ENCODE results near the gene TNFAIP8. TPM values are rescaled to one million over a fixed set of nuclear protein-coding genes. Genes with fewer than 3 reads are reported as not detected.

TNFAIP8 gene
- total RNA-seq, 1 donor from 2014 or later = 29.6 TPM

- DNase-seq (ENCODE audit: low spot score) = no peak
Measured at GRCh38 chr5:119346394-119346793, 9.4 kb upstream of the TNFAIP8 start.

GRCh38 chr5:119347574-119347973 lies 8.2 kb upstream of the TNFAIP8 start:
- no peak for DNase-seq (ENCODE audit: low spot score)

- no peak for DNase-seq (ENCODE audit: low spot score)
Measured at GRCh38 chr5:119347991-119348390, 7.8 kb upstream of the TNFAIP8 start.

GRCh38 chr5:119353213-119353612 lies 2.6 kb upstream of the TNFAIP8 start:
- DNase-seq (ENCODE audit: low spot score) = no peak

- DNase-seq (ENCODE audit: low spot score) = no peak
Measured at GRCh38 chr5:119353686-119354366, 2.0 kb upstream of the TNFAIP8 start.

- no peak for DNase-seq (ENCODE audit: low spot score)
Measured at GRCh38 chr5:119354537-119355243, 1.1 kb upstream of the TNFAIP8 start.

GRCh38 chr5:119355244-119355638 lies 578 bp upstream of the TNFAIP8 start:
- no peak for DNase-seq (ENCODE audit: low spot score)

GRCh38 chr5:119356612-119357188 lies 881 bp downstream of the TNFAIP8 start:
- no peak for DNase-seq (ENCODE audit: low spot score)

- no peak for DNase-seq (ENCODE audit: low spot score)
Measured at GRCh38 chr5:119357270-119357669, 1.5 kb downstream of the TNFAIP8 start.

GRCh38 chr5:119357808-119358529 lies 2.1 kb downstream of the TNFAIP8 start:
- DNase-seq (ENCODE audit: low spot score) = no peak

GRCh38 chr5:119358530-119358900 lies 2.7 kb downstream of the TNFAIP8 start:
- DNase-seq (ENCODE audit: low spot score) = no peak

- DNase-seq (ENCODE audit: low spot score) = no peak
Measured at GRCh38 chr5:119358901-119359603, 3.2 kb downstream of the TNFAIP8 start.

- no peak for DNase-seq (ENCODE audit: low spot score)
Measured at GRCh38 chr5:119359737-119360413, 4.1 kb downstream of the TNFAIP8 start.

- DNase-seq (ENCODE audit: low spot score) = no peak
Measured at GRCh38 chr5:119360905-119361593, 5.2 kb downstream of the TNFAIP8 start.

GRCh38 chr5:119361594-119362125 lies 5.8 kb downstream of the TNFAIP8 start:
- no peak for DNase-seq (ENCODE audit: low spot score)

GRCh38 chr5:119362714-119363113 lies 6.9 kb downstream of the TNFAIP8 start:
- no peak for DNase-seq (ENCODE audit: low spot score)

GRCh38 chr5:119363271-119363670 lies 7.5 kb downstream of the TNFAIP8 start:
- no peak for DNase-seq (ENCODE audit: low spot score)

GRCh38 chr5:119363936-119364335 lies 8.1 kb downstream of the TNFAIP8 start:
- no peak for DNase-seq (ENCODE audit: low spot score)

- DNase-seq (ENCODE audit: low spot score) = no peak
Measured at GRCh38 chr5:119365847-119366539, 10.2 kb downstream of the TNFAIP8 start.

Measured in mesenteric fat pad (tissue), 1 donor.